GM23338 (cell line): ENCODE measurements around the gene HGF. TPM values are rescaled to one million over a fixed set of nuclear protein-coding genes. Genes with fewer than 3 reads are reported as not detected.

Source experiments
- ATAC-seq: fragments of 200-7000 bp; cut with Tn5 transposase; 3 replicates; pipeline ENCODE4 v1.9.1; 2020
- DNase-seq: peaks from one replicate; pipeline ENCODE4 v3.0.0-alpha.2; 2015; ENCODE audit warnings: low spot score
- H2AFZ ChIP-seq: fragments of 200-600 bp; sonication (generic); 2 replicates; pipeline ENCODE4 v1.8.0; 2016; ENCODE audit warnings: antibody characterized with exemption, mild to moderate bottlenecking, moderate library complexity
- H3F3A ChIP-seq: fragments of 200-600 bp; sonication (generic); replicated peaks from 2 replicates; pipeline ENCODE4 v1.8.0; 2017; ENCODE audit warnings: antibody characterized with exemption, mixed run types, low read depth
- H3K27ac ChIP-seq: fragments of 200-600 bp; sonication (generic); 2 replicates; pipeline ENCODE4 v1.6.1; 2016; ENCODE audit warnings: low read depth
- H3K27me3 ChIP-seq: fragments of 200-600 bp; sonication (generic); 2 replicates; pipeline ENCODE4 v1.8.0; 2016; ENCODE audit warnings: mild to moderate bottlenecking, mixed run types, moderate library complexity; ENCODE audit not compliant: insufficient read depth
- H3K36me3 ChIP-seq: fragments of 200-600 bp; sonication (generic); 2 replicates; pipeline ENCODE4 v1.8.0; 2016; ENCODE audit warnings: mild to moderate bottlenecking; ENCODE audit not compliant: insufficient read depth
- H3K4me1 ChIP-seq: fragments of 200-600 bp; sonication (generic); 2 replicates; pipeline ENCODE4 v1.8.0; 2016; ENCODE audit warnings: mild to moderate bottlenecking, moderate library complexity; ENCODE audit not compliant: insufficient read depth
- H3K4me2 ChIP-seq: fragments of 200-600 bp; sonication (generic); 2 replicates; pipeline ENCODE4 v1.7.1; 2017; ENCODE audit warnings: mixed run types
- H3K4me3 ChIP-seq: fragments of 200-600 bp; sonication (generic); 2 replicates; pipeline ENCODE4 v1.6.1; 2016; ENCODE audit warnings: mixed run types
- H3K79me2 ChIP-seq: fragments of 200-600 bp; sonication (generic); replicated peaks from 2 replicates; pipeline ENCODE4 v1.8.0; 2017; ENCODE audit warnings: mild to moderate bottlenecking; ENCODE audit not compliant: insufficient read depth
- H3K9me2 ChIP-seq: fragments of 200-600 bp; sonication (generic); 2 replicates; pipeline ENCODE4 v1.8.0; 2017; ENCODE audit not compliant: insufficient read depth
- H4K20me1 ChIP-seq: fragments of 200-600 bp; sonication (generic); replicated peaks from 2 replicates; pipeline ENCODE4 v1.8.0; 2017; ENCODE audit warnings: mild to moderate bottlenecking; ENCODE audit not compliant: insufficient read depth
- H3K27ac Mint-ChIP-seq: 2 replicates; pipeline ENCODE4 v1.8.0; 2020; ENCODE audit warnings: inconsistent platforms, mild to moderate bottlenecking, moderate library complexity, mixed read lengths
- H3K27me3 Mint-ChIP-seq: 3 replicates; pipeline ENCODE4 v1.8.0; 2022; ENCODE audit warnings: low read depth, mild to moderate bottlenecking, moderate library complexity, mixed read lengths, inconsistent platforms; ENCODE audit not compliant: insufficient read depth, poor library complexity
- H3K36me3 Mint-ChIP-seq: 3 replicates; pipeline ENCODE4 v1.8.0; 2021; ENCODE audit warnings: low read depth, mild to moderate bottlenecking, inconsistent platforms, moderate library complexity, mixed read lengths
- H3K4me1 Mint-ChIP-seq: 3 replicates; pipeline ENCODE4 v1.8.0; 2020; ENCODE audit warnings: mild to moderate bottlenecking, inconsistent platforms, mixed read lengths
- H3K4me3 Mint-ChIP-seq: 3 replicates; pipeline ENCODE4 v1.8.0; 2021; ENCODE audit warnings: moderate library complexity, mild to moderate bottlenecking, inconsistent platforms, mixed read lengths
- H3K9me3 Mint-ChIP-seq: 3 replicates; pipeline ENCODE4 v1.8.0; 2020; ENCODE audit warnings: moderate library complexity, mild to moderate bottlenecking, inconsistent platforms, mixed read lengths
- CREB1 ChIP-seq: fragments of 250-450 bp; sonication (Bioruptor Pico); IDR thresholded peaks from 2 replicates; pipeline ENCODE4 v1.5.0; 2020; ENCODE audit warnings: low read depth, mild to moderate bottlenecking, moderate library complexity
- CTCF ChIP-seq, 2 experiments: fragments of 200-600 bp in 1 of 2; sonication (generic) in 1 of 2; conservative IDR thresholded peaks; 2 replicates each; pipeline versions ENCODE4 v1.5.1 to v1.6.1; 2016 to 2017; ENCODE audit warnings: antibody characterized with exemption in 2 of 2, low read depth in 2 of 2, mild to moderate bottlenecking in 2 of 2, moderate library complexity in 1 of 2
- ETS1 ChIP-seq: IDR thresholded peaks from 2 replicates; pipeline ENCODE4 v1.6.1; 2016; ENCODE audit warnings: antibody characterized with exemption
- EZH2 ChIP-seq: fragments of 200-600 bp; sonication (generic); IDR thresholded peaks from one replicate; pipeline ENCODE4 v1.8.0; 2017; ENCODE audit warnings: antibody characterized with exemption, mild to moderate bottlenecking, low read depth; ENCODE audit not compliant: unreplicated experiment
- EZH2phosphoT487 ChIP-seq: fragments of 200-600 bp; sonication (generic); IDR thresholded peaks from one replicate; pipeline ENCODE4 v1.8.1; 2018; ENCODE audit warnings: antibody characterized with exemption; ENCODE audit not compliant: unreplicated experiment
- JUNB ChIP-seq: IDR thresholded peaks from one replicate; pipeline ENCODE4 v1.6.1; 2016; ENCODE audit warnings: antibody characterized with exemption; ENCODE audit not compliant: unreplicated experiment
- POLR2AphosphoS5 ChIP-seq: IDR thresholded peaks from 2 replicates; pipeline ENCODE4 v1.6.1; 2016; ENCODE audit warnings: antibody characterized with exemption, low read depth
- STAT1 ChIP-seq: IDR thresholded peaks from one replicate; pipeline ENCODE4 v1.6.1; 2016; ENCODE audit warnings: antibody characterized with exemption; ENCODE audit not compliant: unreplicated experiment
- ZNF114 ChIP-seq: fragments of 250-450 bp; sonication (Bioruptor Pico); IDR thresholded peaks from 2 replicates; pipeline ENCODE4 v1.5.0; 2020; ENCODE audit warnings: mild to moderate bottlenecking, moderate library complexity
- ZNF331 ChIP-seq: fragments of 250-450 bp; sonication (Bioruptor Pico); IDR thresholded peaks from 2 replicates; pipeline ENCODE4 v1.5.0; 2020; ENCODE audit warnings: low read depth, mild to moderate bottlenecking, moderate library complexity
- polyA plus RNA-seq: library from polyadenylated mRNA; unstranded; fragments of >200 nt; fragmentation: Nextera tagmentation; extraction: Ambion mirVana; gene quantifications from 2 replicates; pipeline ENCODE4 v1.2.1, GENCODE V29; 2016
- total RNA-seq: library from RNA; depleted of rRNA; stranded (reverse); fragments of >200 nt; shearing (Covaris generic); gene quantifications from 2 replicates; pipeline ENCODE4 v1.2.3, GENCODE V29; 2014
- TF ChIP-seq, protein P1 (sequence below): IDR thresholded peaks from one replicate; pipeline ENCODE4 v1.6.1; 2018; ENCODE audit warnings: antibody characterized with exemption; ENCODE audit not compliant: unreplicated experiment

Gene HGF
- total and polyA plus RNA-seq, 2 experiments from 2014 or later = 0.24 to 1.1 TPM

DNA sequence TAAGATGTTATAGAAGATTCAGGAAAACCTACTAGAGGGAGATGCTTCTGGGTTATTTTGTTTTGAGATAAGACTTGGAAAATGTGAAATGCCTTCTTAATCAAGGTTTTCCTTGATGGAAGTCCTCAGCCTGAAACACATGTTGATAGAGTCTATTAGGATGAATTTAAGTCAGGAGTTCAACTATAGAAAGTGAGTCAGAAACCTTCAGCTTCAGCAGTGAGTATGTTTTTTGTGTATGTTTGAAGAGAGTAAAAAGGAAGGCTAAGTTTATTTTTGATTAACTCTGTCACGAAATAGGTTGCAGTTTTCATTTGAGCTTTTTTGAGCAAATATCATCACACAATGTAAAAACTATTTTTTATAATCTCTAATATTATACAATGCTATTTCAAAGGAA is 114.6 kb downstream of the HGF start:
- no peak overlapping the region for H3K4me3 Mint-ChIP-seq
- no peaks in the 10 kb centered on the region for H3K27me3 ChIP-seq

More for the DNA sequence above, 114.6 kb downstream of the HGF start:
- no peaks in the 10 kb centered on the region for H3F3A ChIP-seq
- TF ChIP-seq CREB1 (CRISPR knock-in tag) (no peak), POLR2AphosphoS5 (no peak), ZNF114 (CRISPR knock-in tag) (no peak), JUNB (no peak), EZH2 (no peak), ETS1 (no peak), ZNF331 (CRISPR knock-in tag) (no peak), EZH2phosphoT487 (no peak), CTCF (conservative IDR thresholded peaks at IDR 0.05; ENCODE audit: low read depth in 2 of 2) (no peak), STAT1 (no peak)
- TF ChIP-seq, protein P1, sequence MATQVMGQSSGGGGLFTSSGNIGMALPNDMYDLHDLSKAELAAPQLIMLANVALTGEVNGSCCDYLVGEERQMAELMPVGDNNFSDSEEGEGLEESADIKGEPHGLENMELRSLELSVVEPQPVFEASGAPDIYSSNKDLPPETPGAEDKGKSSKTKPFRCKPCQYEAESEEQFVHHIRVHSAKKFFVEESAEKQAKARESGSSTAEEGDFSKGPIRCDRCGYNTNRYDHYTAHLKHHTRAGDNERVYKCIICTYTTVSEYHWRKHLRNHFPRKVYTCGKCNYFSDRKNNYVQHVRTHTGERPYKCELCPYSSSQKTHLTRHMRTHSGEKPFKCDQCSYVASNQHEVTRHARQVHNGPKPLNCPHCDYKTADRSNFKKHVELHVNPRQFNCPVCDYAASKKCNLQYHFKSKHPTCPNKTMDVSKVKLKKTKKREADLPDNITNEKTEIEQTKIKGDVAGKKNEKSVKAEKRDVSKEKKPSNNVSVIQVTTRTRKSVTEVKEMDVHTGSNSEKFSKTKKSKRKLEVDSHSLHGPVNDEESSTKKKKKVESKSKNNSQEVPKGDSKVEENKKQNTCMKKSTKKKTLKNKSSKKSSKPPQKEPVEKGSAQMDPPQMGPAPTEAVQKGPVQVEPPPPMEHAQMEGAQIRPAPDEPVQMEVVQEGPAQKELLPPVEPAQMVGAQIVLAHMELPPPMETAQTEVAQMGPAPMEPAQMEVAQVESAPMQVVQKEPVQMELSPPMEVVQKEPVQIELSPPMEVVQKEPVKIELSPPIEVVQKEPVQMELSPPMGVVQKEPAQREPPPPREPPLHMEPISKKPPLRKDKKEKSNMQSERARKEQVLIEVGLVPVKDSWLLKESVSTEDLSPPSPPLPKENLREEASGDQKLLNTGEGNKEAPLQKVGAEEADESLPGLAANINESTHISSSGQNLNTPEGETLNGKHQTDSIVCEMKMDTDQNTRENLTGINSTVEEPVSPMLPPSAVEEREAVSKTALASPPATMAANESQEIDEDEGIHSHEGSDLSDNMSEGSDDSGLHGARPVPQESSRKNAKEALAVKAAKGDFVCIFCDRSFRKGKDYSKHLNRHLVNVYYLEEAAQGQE = no peak
- ATAC-seq (no peak), DNase-seq (no peak)
- no peak overlapping the region for H3K4me3 ChIP-seq
- Mint-ChIP-seq H3K4me1 (peaks cover 9% of the 10 kb centered on the region), H3K36me3 (peaks cover 15% of the 10 kb centered on the region), H3K9me3 (peaks cover 22% of the 10 kb centered on the region), H3K27ac (no peak overlapping the region), H3K27me3 (no peaks in the 10 kb centered on the region)
- H3K4me2 ChIP-seq = no peak overlapping the region
- H3K36me3 ChIP-seq = no peaks in the 10 kb centered on the region
- peaks cover 3% of the 10 kb centered on the region for H3K9me2 ChIP-seq
- no peak overlapping the region for H2AFZ ChIP-seq
- H4K20me1 ChIP-seq = no peaks in the 10 kb centered on the region
- H3K79me2 ChIP-seq = no peaks in the 10 kb centered on the region
- H3K4me1 ChIP-seq = peaks cover 7% of the 10 kb centered on the region
- H3K27ac ChIP-seq = no peak overlapping the region
